Transverse colon (tissue), 4 donors: Measurements from ENCODE around the gene ADGRF3. TPM values are rescaled to one million over a fixed set of nuclear protein-coding genes. Genes with fewer than 3 reads are reported as not detected.

Source experiments
- DNase-seq: peaks from one replicate; pipeline ENCODE4 v3.0.0-alpha.2; 2019
- H3K27ac ChIP-seq, 4 donors: fragments of 200-600 bp; sonication (generic); 2 replicates each; pipeline ENCODE4 v1.5.1; 2016 to 2018; ENCODE audit warnings: inconsistent platforms in 4 of 4
- H3K27me3 ChIP-seq: fragments of 200-600 bp; sonication (generic); 2 replicates; pipeline ENCODE4 v1.5.1; 2017; ENCODE audit warnings: inconsistent platforms
- H3K36me3 ChIP-seq, 4 donors: fragments of 200-600 bp; sonication (generic); 2 replicates each; pipeline ENCODE4 v1.5.1; 2017 to 2019; ENCODE audit warnings: inconsistent platforms in 4 of 4
- H3K4me1 ChIP-seq, 4 donors: fragments of 200-600 bp; sonication (generic); 2 replicates each; pipeline ENCODE4 v1.5.1; 2017 to 2020; ENCODE audit warnings: inconsistent platforms in 4 of 4
- H3K4me3 ChIP-seq, 4 donors: fragments of 200-600 bp; sonication (generic); 1 replicate in 1 of 4; 2 replicates in 3 of 4; pipeline versions ENCODE4 v1.5.1 to v1.6.1; 2017 to 2019; ENCODE audit warnings: inconsistent platforms in 4 of 4
- H3K9me3 ChIP-seq, 2 donors: fragments of 200-600 bp; sonication (generic); 2 replicates each; pipeline ENCODE4 v1.5.1; 2017 to 2019; ENCODE audit warnings: inconsistent platforms in 2 of 2
- CTCF ChIP-seq, 5 experiments: fragments of 200-600 bp in 3 of 5; fragments of 450-650 bp in 2 of 5; sonication (generic) in 3 of 5; IDR thresholded peaks; 1 replicate in 2 of 5; 2 replicates in 3 of 5; pipeline ENCODE4 v1.5.1; 2016 to 2017; ENCODE audit warnings: antibody characterized with exemption in 5 of 5, inconsistent platforms in 3 of 5, mild to moderate bottlenecking in 2 of 5, moderate library complexity in 1 of 5
- EP300 ChIP-seq: sonication (generic); formaldehyde crosslinking; IDR thresholded peaks from one replicate; pipeline ENCODE4 v1.6.1; 2017; ENCODE audit warnings: antibody characterized with exemption, low read depth
- POLR2A ChIP-seq: fragments of 450-650 bp; IDR thresholded peaks from one replicate; pipeline ENCODE4 v1.6.1; 2016; ENCODE audit warnings: antibody characterized with exemption, mild to moderate bottlenecking, moderate library complexity
- POLR2AphosphoS5 ChIP-seq, 3 donors: sonication (generic); formaldehyde crosslinking; IDR thresholded peaks; one replicate each; pipeline ENCODE4 v1.6.1; 2016; ENCODE audit warnings: antibody characterized with exemption in 3 of 3
- WGBS, 2 donors: methylation state at CpG; one replicate each; pipeline ENCODE4 v1.1.5; 2018; ENCODE audit warnings: low coverage in 1 of 2; 5-methylcytosine and 5-hydroxymethylcytosine counted together
- in situ Hi-C, 4 donors: fragments of 200-750 bp; cut with MboI; loops; one replicate each; pipeline versions ENCODE4 v1.15.0 to v1.15.1; 2017; ENCODE audit warnings: low sequenced_read_pairs in 3 of 4, low pct_ligation_motif_present in 1 of 4, low pct_unique_long_range_greater_than_20kb in 1 of 4
- intact Hi-C: fragments of 100-400 bp; cut with DNase I; formaldehyde crosslinking; loops from one replicate; pipeline ENCODE4 v1.15.1; 2023; ENCODE audit warnings: low total_unique reads
- total RNA-seq, 4 donors: library from RNA; depleted of rRNA; stranded (reverse); fragments of >200 nt; gene quantifications; one replicate each; pipeline ENCODE4 v1.1.0, GENCODE V29; 2016

The ADGRF3 gene
- total RNA-seq, 4 donors from 2014 or later, result not detected

GRCh38 chr2:26351375-26352090, 4.9 kb upstream of the ADGRF3 start:
- intact Hi-C loops, result no loop called here
- Histone ChIP-seq H3K9me3 (no peaks in the 10 kb centered on the region), H3K4me1 (peaks cover 12 to 27% (median 14%) of the 10 kb centered on the region in 4 donors), H3K36me3 (no peaks in the 10 kb centered on the region), H3K27ac (no peak overlapping the region), H3K4me3 (no peak overlapping the region), H3K27me3 (no peaks in the 10 kb centered on the region)
- in situ Hi-C loops, result no loop called here
- no peak for DNase-seq
- TF ChIP-seq POLR2A (no peak), EP300 (no peak)
- 89 to 92% methylated on average over 2 to 10 of the region's 10 CpGs for WGBS, 2 donors

GRCh38 chr2:26349690-26350089, 3.1 kb upstream of the ADGRF3 start:
- intact Hi-C loops, result no loop called here
- in situ Hi-C loops, result loop anchor here in 2 of 4 donors (25.0 kb wide), 2 partner anchors 112 to 387 kb away; partner anchors contain the start of genes HADHA (in 1 of the 2) and HADHB (in 1 of the 2)

DNA sequence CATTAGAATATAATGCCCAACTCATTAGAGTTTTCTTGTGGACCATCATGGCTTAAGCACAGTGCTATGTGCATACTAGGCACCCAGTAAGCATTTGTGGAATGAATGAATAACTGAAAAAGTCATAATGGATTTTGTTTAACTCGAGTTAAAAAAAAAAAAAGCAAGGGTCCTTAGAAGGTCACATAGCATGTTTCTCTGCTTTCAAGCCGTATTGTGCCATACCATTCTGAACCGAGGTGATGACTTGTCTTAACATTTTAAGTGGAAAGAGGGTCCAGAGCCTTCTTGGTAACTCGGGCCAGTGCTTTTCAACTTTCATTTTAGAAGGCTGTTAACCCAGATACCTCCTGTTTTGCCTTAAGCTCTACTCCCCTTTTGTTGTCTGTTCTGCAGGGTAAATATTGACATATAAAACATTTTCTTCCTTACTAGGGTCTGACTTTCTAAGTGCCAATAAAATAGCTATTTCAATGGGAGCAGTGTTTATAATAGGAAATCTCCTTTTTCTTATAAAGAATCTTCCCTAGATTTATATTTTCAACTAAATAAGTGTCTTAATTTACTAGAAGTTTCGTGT, 787 bp upstream of the ADGRF3 start:
- peaks cover 21 to 33% (median 23%) of the 10 kb centered on the region in 4 donors for H3K4me1 ChIP-seq
- TF ChIP-seq POLR2A, result no peak
- no peak for TF ChIP-seq CTCF (IDR thresholded peaks at IDR 0.05)
- TF ChIP-seq EP300, result no peak
- TF ChIP-seq POLR2AphosphoS5 (IDR thresholded peaks at IDR 0.05), result no peak
- no peak for DNase-seq
- H3K27me3 ChIP-seq, result no peaks in the 10 kb centered on the region
- in situ Hi-C loops (loop anchor here in 2 of 4 donors (25.0 kb wide), 2 partner anchors 110 to 385 kb away; partner anchors contain the start of genes HADHA (in 1 of the 2) and HADHB (in 1 of the 2)), intact Hi-C loops (no loop called here)
- peak overlapping the region; percentile 94 to 98 (median 98) for H3K27ac ChIP-seq
- H3K9me3 ChIP-seq, result no peaks in the 10 kb centered on the region
- no peaks in the 10 kb centered on the region for H3K36me3 ChIP-seq
- peak overlapping the region in 3 of 4 donors; percentile 89 to 91 (median 90) for H3K4me3 ChIP-seq
- 10 to 12% methylated on average over 5 of the region's 5 CpGs for WGBS, 2 donors

More at GRCh38 chr2:26349690-26350089, 3.1 kb upstream of the ADGRF3 start:
- no peaks in the 10 kb centered on the region for H3K36me3 ChIP-seq
- H3K4me1 ChIP-seq, result peaks cover 15 to 24% (median 18%) of the 10 kb centered on the region in 4 donors
- no peak for DNase-seq
- WGBS, 2 donors, result 95% methylated on average over 3 of the region's 3 CpGs; no CpG with 5 or more reads in 1 of the 2 donors
- H3K9me3 ChIP-seq, result no peaks in the 10 kb centered on the region
- no peak overlapping the region for H3K4me3 ChIP-seq
- TF ChIP-seq POLR2AphosphoS5 (IDR thresholded peaks at IDR 0.05), result no peak
- H3K27ac ChIP-seq, result no peak overlapping the region
- no peaks in the 10 kb centered on the region for H3K27me3 ChIP-seq

GRCh38 chr2:26345545-26346453, 790 bp downstream of the ADGRF3 start, which contains the start of gene SELENOI:
Gene SELENOI, plus strand, starts transcription at chr2:26346143. Its CDS starts 90 bp downstream, at chr2:26346233.
- Histone ChIP-seq H3K9me3 (no peaks in the 10 kb centered on the region), H3K36me3 (no peaks in the 10 kb centered on the region), H3K4me1 (peaks cover 21 to 33% (median 23%) of the 10 kb centered on the region in 4 donors), H3K4me3 (peak within 1 kb of the TSS; percentile 83 to 91 (median 90)), H3K27me3 (no peaks in the 10 kb centered on the region), H3K27ac (peak within 1 kb of the TSS; percentile 94 to 98 (median 98))
- intact Hi-C loops, result no loop called here
- WGBS, 2 donors, result 0% methylated on average over 7 to 48 of the region's 80 CpGs
- peak; percentile 99 for DNase-seq
- TF ChIP-seq EP300 (no peak), CTCF (IDR thresholded peaks at IDR 0.05) (no peak), POLR2A (peak; percentile 95), POLR2AphosphoS5 (IDR thresholded peaks at IDR 0.05) (peak; percentile 94)
- in situ Hi-C loops, result loop anchor here in 2 of 4 donors (25.0 kb wide), 2 partner anchors 108 to 383 kb away; partner anchors contain the start of genes HADHA (in 1 of the 2) and HADHB (in 1 of the 2)
